GM12878 (cell line): ENCODE measurements around the gene SV2B. TPM values are rescaled to one million over a fixed set of nuclear protein-coding genes. Genes with fewer than 3 reads are reported as not detected.
A peak's percentile ranks its signal among the peaks of the same experiment; 100 is the strongest.

ENCODE experiments used
- ATF2 ChIP-seq: IDR thresholded peaks from 2 replicates; pipeline ENCODE4 v1.6.1; 2012; ENCODE audit warnings: low read length, inconsistent platforms
- CREB1 ChIP-seq: IDR thresholded peaks from 2 replicates; pipeline ENCODE4 v1.6.1; 2012; ENCODE audit warnings: low read depth, mild to moderate bottlenecking, inconsistent platforms
- CREM ChIP-seq: IDR thresholded peaks from 2 replicates; pipeline ENCODE4 v1.6.1; 2014; ENCODE audit warnings: antibody characterized with exemption, low read depth
- EED ChIP-seq: sonication (generic); IDR thresholded peaks from 2 replicates; pipeline ENCODE4 v1.6.1; 2016; ENCODE audit warnings: antibody characterized with exemption, low read depth
- ETV6 ChIP-seq, 2 experiments: fragments of 450-650 bp in 1 of 2; IDR thresholded peaks in 1 of 2; conservative IDR thresholded peaks in 1 of 2; 2 replicates each; pipeline ENCODE4 v1.6.1; 2014; ENCODE audit warnings: antibody characterized with exemption in 1 of 2, borderline replicate concordance in 1 of 2, low read depth in 1 of 2, mild to moderate bottlenecking in 1 of 2, moderate library complexity in 1 of 2
- IKZF1 ChIP-seq: fragments of 450-650 bp; conservative IDR thresholded peaks from 2 replicates; pipeline ENCODE4 v1.6.1; 2017; ENCODE audit warnings: antibody characterized with exemption, mild to moderate bottlenecking
- IKZF2 ChIP-seq, 2 experiments: fragments of 450-650 bp; IDR thresholded peaks; 2 replicates each; pipeline ENCODE4 v1.6.1; 2017; ENCODE audit warnings: mild to moderate bottlenecking in 2 of 2, moderate library complexity in 2 of 2
- IRF4 ChIP-seq: IDR thresholded peaks from 2 replicates; pipeline ENCODE4 v1.6.1; 2011; ENCODE audit warnings: low read depth, low read length
- MTA3 ChIP-seq: IDR thresholded peaks from 2 replicates; pipeline ENCODE4 v1.6.1; 2012; ENCODE audit warnings: low read length, inconsistent platforms, borderline replicate concordance
- NFIC ChIP-seq: IDR thresholded peaks from 2 replicates; pipeline ENCODE4 v1.6.1; 2012; ENCODE audit warnings: low read depth, mild to moderate bottlenecking, inconsistent platforms, low read length, moderate library complexity
- NR2F1 ChIP-seq: fragments of 450-650 bp; conservative IDR thresholded peaks from 2 replicates; pipeline ENCODE4 v1.6.1; 2017; ENCODE audit warnings: mild to moderate bottlenecking
- RELB ChIP-seq: fragments of 450-650 bp; IDR thresholded peaks from 2 replicates; pipeline ENCODE4 v1.6.1; 2017; ENCODE audit warnings: low read depth, mild to moderate bottlenecking, moderate library complexity
- RUNX3 ChIP-seq: IDR thresholded peaks from 2 replicates; pipeline ENCODE4 v1.6.1; 2012; ENCODE audit warnings: low read length, inconsistent platforms
- SMAD1 ChIP-seq: fragments of 450-650 bp; IDR thresholded peaks from 2 replicates; pipeline ENCODE4 v1.6.1; 2018; ENCODE audit warnings: mild to moderate bottlenecking, low read depth; ENCODE audit not compliant: partially characterized antibody
- SMARCA5 ChIP-seq: fragments of 450-650 bp; IDR thresholded peaks from 2 replicates; pipeline ENCODE4 v1.6.1; 2017; ENCODE audit warnings: mild to moderate bottlenecking
- WRNIP1 ChIP-seq: IDR thresholded peaks from 2 replicates; pipeline ENCODE4 v1.6.1; 2011; ENCODE audit warnings: low read depth, low read length, improper control_type of control experiment, borderline replicate concordance
- ZBED1 ChIP-seq: IDR thresholded peaks from 2 replicates; pipeline ENCODE4 v1.6.1; 2016; ENCODE audit warnings: borderline replicate concordance
- ZNF207 ChIP-seq: fragments of 450-650 bp; IDR thresholded peaks from 2 replicates; pipeline ENCODE4 v1.6.1; 2014; ENCODE audit warnings: antibody characterized with exemption, mild to moderate bottlenecking, borderline replicate concordance
- ZNF217 ChIP-seq: fragments of 450-650 bp; IDR thresholded peaks from 2 replicates; pipeline ENCODE4 v1.6.1; 2017; ENCODE audit warnings: antibody characterized with exemption, mild to moderate bottlenecking
- polyA plus RNA-seq, 11 experiments: library from polyadenylated mRNA; depleted of rRNA in 4 of 11; unstranded in 6 of 11; stranded (reverse) in 5 of 11; fragments of >200 nt; fragmentation: Nextera tagmentation in 4 of 11; fragmentation: Illumina TruSeq in 1 of 11; extraction: Ambion mirVana in 4 of 11; extraction: Trizol in 1 of 11; gene quantifications; 1 replicate in 1 of 11; 2 replicates in 10 of 11; pipeline versions ENCODE4 v1.2.1 to v1.2.3, GENCODE V29; 2011 to 2016; ENCODE audit warnings: inconsistent platforms in 2 of 11, missing spikeins in 2 of 11, low read depth in 1 of 11
- total RNA-seq, 4 experiments: library from RNA; depleted of rRNA in 3 of 4; stranded (reverse); fragments of >200 nt in 3 of 4; fragmentation: Illumina TruSeq in 1 of 4; extraction: Trizol in 1 of 4; gene quantifications; 2 replicates each; pipeline versions ENCODE4 v1.2.1 to v1.2.3, GENCODE V29; 2013 to 2021

Gene SV2B
- total and polyA plus RNA-seq, 10 of the 15 experiments (the other 5 are each of a cell fraction or from before 2014, with no cell fraction given): 0.03 to 1.7 (median 1.3) TPM

- TF ChIP-seq IKZF2 (IDR thresholded peaks at IDR 0.05) (peak; percentile 72 to 74), SMAD1 (no peak), CREB1 (peak; percentile 74), EED (peak; percentile 93), WRNIP1 (no peak), ZNF217 (peak; percentile 44; the same call in 1 of the 2 replicates), RUNX3 (peak; percentile 22), RELB (peak; percentile 10; the same call in 1 of the 2 replicates), MTA3 (no peak; the same call in 1 of the 2 replicates), SMARCA5 (no peak), NR2F1 (peak; percentile 29; the same call in 1 of the 2 replicates), ETV6 (conservative IDR thresholded peaks at IDR 0.05 in 1 of 2, IDR thresholded peaks at IDR 0.05 in 1 of 2; ENCODE audit: borderline replicate concordance in 1 of 2, low read depth in 1 of 2) (peak in 1 of 2 experiments; percentile 81; a peak in 1 of 4 replicates), ATF2 (peak; percentile 95), NFIC (peak; percentile 81), IKZF1 (peak; percentile 65), CREM (peak; percentile 75; the same call in 1 of the 2 replicates), ZBED1 (peak; percentile 86; the same call in 1 of the 2 replicates), IRF4 (peak; percentile 76), ZNF207 (no peak)
- TF ChIP-seq, all 136 proteins: peak for 29
Measured at GRCh38 chr15:91135201-91136130, 35.4 kb downstream of the SV2B start (continued).
